HG02870 (cell line): ENCODE data around the gene C19orf18.

ENCODE experiments used
- ATAC-seq: cut with Tn5 transposase; IDR thresholded peaks from one replicate; pipeline ENCODE4 v1.9.1; 2021; ENCODE audit warnings: mild to moderate bottlenecking, moderate library complexity; ENCODE audit not compliant: unreplicated experiment

Gene C19orf18

GRCh38 chr19:57949296-57949695, 25.0 kb downstream of the C19orf18 start:
- ATAC-seq, result no peak

- ATAC-seq, result peak; percentile 94
Observed at GRCh38 chr19:57947419-57948134, 26.8 kb downstream of the C19orf18 start, which contains the start of gene ZNF256. Gene ZNF256 (minus strand): TSS chr19:57947706. CDS start chr19:57947474, 232 bp downstream.

GRCh38 chr19:57947088-57947418, 27.3 kb downstream of the C19orf18 start:
- ATAC-seq, result no peak

- ATAC-seq, result no peak
Observed at GRCh38 chr19:57946316-57946715, 28.0 kb downstream of the C19orf18 start.

- ATAC-seq, result no peak
Observed at GRCh38 chr19:57941593-57941992, 32.7 kb downstream of the C19orf18 start.

- no peak for ATAC-seq
Observed at GRCh38 chr19:57935731-57936130, 38.6 kb downstream of the C19orf18 start.

- ATAC-seq, result no peak
Observed at GRCh38 chr19:57934820-57935665, 39.3 kb downstream of the C19orf18 start, which contains the start of gene ZNF418. Gene ZNF418 (minus strand): TSS chr19:57935402. CDS start chr19:57933822, 1,580 bp downstream.

- no peak for ATAC-seq
Observed at GRCh38 chr19:57927587-57927986, 46.7 kb downstream of the C19orf18 start.

GRCh38 chr19:57916168-57916995, 58.0 kb downstream of the C19orf18 start, which contains the start of gene ZNF417:
Gene ZNF417 (minus strand): TSS chr19:57916592. CDS start chr19:57916411, 181 bp downstream.
- ATAC-seq, result peak; percentile 99

GRCh38 chr19:57914531-57914930, 59.8 kb downstream of the C19orf18 start:
- ATAC-seq, result no peak
